Panc1 (cell line): Measurements from ENCODE around the gene TRAPPC5. TPM values are rescaled to one million over a fixed set of nuclear protein-coding genes. Genes with fewer than 3 reads are reported as not detected.

ENCODE experiments used
- ATAC-seq: fragments of 200-7000 bp; cut with Tn5 transposase; 2 replicates; pipeline ENCODE4 v1.9.1; 2020; ENCODE audit warnings: mild to moderate bottlenecking, moderate library complexity
- BruUV-seq: library from RNA; stranded (reverse); fragments of 400-500 nt; replicated peaks from 2 replicates; lab custom pipeline; 2021; lab: Mats Ljungman, UMichigan
- CTCF ChIA-PET: fragments of 300-600 bp; sonication (Branson Sonifier 250); formaldehyde crosslinking; loops from one replicate; lab custom pipeline; 2022; ENCODE audit warnings: antibody characterized with exemption; lab: Charles Lee
- POLR2A ChIA-PET: fragments of 300-600 bp; sonication (Branson Sonifier 250); formaldehyde crosslinking; loops from one replicate; lab custom pipeline; 2022; ENCODE audit warnings: antibody characterized with exemption; lab: Charles Lee
- DNase-seq: peaks from one replicate; pipeline ENCODE4 v3.0.0-alpha.2; 2010; ENCODE audit warnings: low read depth, low spot score
- H3K27ac ChIP-seq: 2 replicates; pipeline ENCODE4 v1.5.1; 2011; ENCODE audit warnings: mild to moderate bottlenecking, low read length, inconsistent platforms
- H3K27me3 ChIP-seq: fragments of 200-500 bp; sonication (Bioruptor generic); 2 replicates; pipeline ENCODE4 v1.6.0; 2014; ENCODE audit warnings: low read length, inconsistent platforms; ENCODE audit not compliant: control insufficient read depth, insufficient read depth
- H3K36me3 ChIP-seq: fragments of 200-500 bp; sonication (Bioruptor generic); 2 replicates; pipeline ENCODE4 v1.5.1; 2014; ENCODE audit warnings: inconsistent platforms, mild to moderate bottlenecking, low read length, moderate library complexity; ENCODE audit not compliant: control insufficient read depth, insufficient read depth
- H3K4me1 ChIP-seq: 2 replicates; pipeline ENCODE4 v1.5.1; 2011; ENCODE audit warnings: inconsistent platforms, mild to moderate bottlenecking, low read length, moderate library complexity; ENCODE audit not compliant: control insufficient read depth, insufficient read depth
- H3K4me3 ChIP-seq, 2 experiments: 2 replicates each; pipeline ENCODE4 v1.5.1; 2011 to 2012; ENCODE audit warnings: low read depth in 2 of 2, low read length in 2 of 2, mild to moderate bottlenecking in 2 of 2, inconsistent platforms in 1 of 2, moderate library complexity in 1 of 2
- H3K9me3 ChIP-seq: fragments of 200-500 bp; sonication (Bioruptor generic); 2 replicates; pipeline ENCODE4 v1.5.1; 2014; ENCODE audit warnings: low read depth, mild to moderate bottlenecking, inconsistent platforms, low read length, moderate library complexity; ENCODE audit not compliant: control insufficient read depth, insufficient read depth
- POLR2AphosphoS5 ChIP-seq: IDR thresholded peaks from 2 replicates; pipeline ENCODE4 v1.6.1; 2012; ENCODE audit warnings: mild to moderate bottlenecking, low read depth, low read length, moderate library complexity
- SIN3A ChIP-seq: IDR thresholded peaks from 2 replicates; pipeline ENCODE4 v1.6.1; 2012; ENCODE audit warnings: low read depth, mild to moderate bottlenecking, low read length, moderate library complexity, borderline replicate concordance; ENCODE audit not compliant: insufficient read depth
- TCF7L2 ChIP-seq: IDR thresholded peaks from 2 replicates; pipeline ENCODE4 v1.6.1; 2011; ENCODE audit warnings: mild to moderate bottlenecking, low read depth, low read length, inconsistent platforms
- in situ Hi-C: cut with HindIII; loops from 2 replicates; pipeline ENCODE4 v1.10.0; 2016; ENCODE audit warnings: low sequenced_read_pairs, low pct_unique_long_range_greater_than_20kb
- intact Hi-C: fragments of 100-400 bp; cut with micrococcal nuclease; formaldehyde crosslinking; loops from one replicate; pipeline ENCODE4 v1.10.0; 2022; ENCODE audit not compliant: unreplicated experiment
- total RNA-seq: library from RNA; stranded (reverse); gene quantifications from one replicate; pipeline ENCODE4 v1.2.1, GENCODE V29; 2021; ENCODE audit not compliant: unreplicated experiment
- TF ChIP-seq, protein P1 (sequence below), 2 experiments: IDR thresholded peaks; 2 replicates each; pipeline ENCODE4 v1.6.1; 2011 to 2012; ENCODE audit warnings: low read depth in 2 of 2, control low read depth in 1 of 2, low read length in 1 of 2, mild to moderate bottlenecking in 1 of 2, moderate library complexity in 1 of 2; ENCODE audit not compliant: insufficient read depth in 1 of 2
- TF ChIP-seq, protein P2 (sequence below): fragments of 450-650 bp; IDR thresholded peaks from 2 replicates; pipeline ENCODE4 v1.5.1; 2017; ENCODE audit warnings: mild to moderate bottlenecking

TRAPPC5 gene
- total RNA-seq, 1 experiment from 2014 or later: 101 TPM

DNA sequence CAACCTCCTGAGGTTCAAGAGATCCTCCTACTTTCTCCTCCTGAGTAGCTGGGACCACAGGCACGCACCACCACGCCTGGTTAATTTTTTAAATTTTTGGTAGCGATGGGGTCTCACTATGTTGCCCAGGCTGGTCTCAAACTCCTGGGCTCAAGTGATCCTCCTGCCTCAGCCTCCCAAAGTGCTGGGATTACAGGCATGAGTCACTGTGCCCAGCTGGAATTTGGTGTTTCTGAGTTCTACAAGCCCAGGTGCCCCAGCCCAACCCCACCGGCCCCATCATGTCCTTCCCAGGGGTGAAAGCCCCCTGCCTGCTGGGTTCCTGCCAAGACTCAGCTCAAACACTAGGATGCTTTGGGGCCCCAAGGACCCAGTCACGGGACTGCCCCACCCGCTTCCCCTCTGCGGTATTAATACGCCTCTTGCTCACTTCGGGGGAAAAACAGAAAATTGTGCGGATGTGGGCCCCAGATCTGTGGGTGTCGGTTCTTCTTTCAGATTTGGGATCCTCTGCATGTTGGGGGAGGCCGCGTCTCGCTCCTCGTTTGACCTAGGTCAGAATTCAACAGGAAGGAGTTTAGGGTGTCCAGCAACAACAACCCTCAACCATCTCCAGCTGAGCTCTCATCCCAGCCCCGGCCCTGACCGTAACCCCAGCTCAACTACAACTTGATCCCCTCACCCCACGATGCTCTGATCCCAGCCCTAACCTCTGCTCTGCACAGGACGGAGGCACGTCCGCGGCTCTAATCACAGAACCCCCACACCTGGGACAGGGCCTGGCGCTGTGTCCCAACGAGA is 25.0 kb downstream of the TRAPPC5 start:
- H3K9me3 ChIP-seq: no peaks in the 10 kb centered on the region
- H3K36me3 ChIP-seq: no peaks in the 10 kb centered on the region
- ChIA-PET POLR2A (no interaction called here), CTCF (no interaction called here)
- H3K27ac ChIP-seq: no peak overlapping the region
- no peaks in the 10 kb centered on the region for H3K27me3 ChIP-seq
- H3K4me3 ChIP-seq: no peak overlapping the region
- BruUV-seq: no TSS peak
- DNase-seq: no peak
- TF ChIP-seq POLR2AphosphoS5: no peak
- TF ChIP-seq TCF7L2: no peak
- TF ChIP-seq, protein P1, sequence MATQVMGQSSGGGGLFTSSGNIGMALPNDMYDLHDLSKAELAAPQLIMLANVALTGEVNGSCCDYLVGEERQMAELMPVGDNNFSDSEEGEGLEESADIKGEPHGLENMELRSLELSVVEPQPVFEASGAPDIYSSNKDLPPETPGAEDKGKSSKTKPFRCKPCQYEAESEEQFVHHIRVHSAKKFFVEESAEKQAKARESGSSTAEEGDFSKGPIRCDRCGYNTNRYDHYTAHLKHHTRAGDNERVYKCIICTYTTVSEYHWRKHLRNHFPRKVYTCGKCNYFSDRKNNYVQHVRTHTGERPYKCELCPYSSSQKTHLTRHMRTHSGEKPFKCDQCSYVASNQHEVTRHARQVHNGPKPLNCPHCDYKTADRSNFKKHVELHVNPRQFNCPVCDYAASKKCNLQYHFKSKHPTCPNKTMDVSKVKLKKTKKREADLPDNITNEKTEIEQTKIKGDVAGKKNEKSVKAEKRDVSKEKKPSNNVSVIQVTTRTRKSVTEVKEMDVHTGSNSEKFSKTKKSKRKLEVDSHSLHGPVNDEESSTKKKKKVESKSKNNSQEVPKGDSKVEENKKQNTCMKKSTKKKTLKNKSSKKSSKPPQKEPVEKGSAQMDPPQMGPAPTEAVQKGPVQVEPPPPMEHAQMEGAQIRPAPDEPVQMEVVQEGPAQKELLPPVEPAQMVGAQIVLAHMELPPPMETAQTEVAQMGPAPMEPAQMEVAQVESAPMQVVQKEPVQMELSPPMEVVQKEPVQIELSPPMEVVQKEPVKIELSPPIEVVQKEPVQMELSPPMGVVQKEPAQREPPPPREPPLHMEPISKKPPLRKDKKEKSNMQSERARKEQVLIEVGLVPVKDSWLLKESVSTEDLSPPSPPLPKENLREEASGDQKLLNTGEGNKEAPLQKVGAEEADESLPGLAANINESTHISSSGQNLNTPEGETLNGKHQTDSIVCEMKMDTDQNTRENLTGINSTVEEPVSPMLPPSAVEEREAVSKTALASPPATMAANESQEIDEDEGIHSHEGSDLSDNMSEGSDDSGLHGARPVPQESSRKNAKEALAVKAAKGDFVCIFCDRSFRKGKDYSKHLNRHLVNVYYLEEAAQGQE (IDR thresholded peaks at IDR 0.05; ENCODE audit: insufficient read depth in 1 of 2, low read depth in 2 of 2, low read length in 1 of 2): no peak
- TF ChIP-seq, protein P2, sequence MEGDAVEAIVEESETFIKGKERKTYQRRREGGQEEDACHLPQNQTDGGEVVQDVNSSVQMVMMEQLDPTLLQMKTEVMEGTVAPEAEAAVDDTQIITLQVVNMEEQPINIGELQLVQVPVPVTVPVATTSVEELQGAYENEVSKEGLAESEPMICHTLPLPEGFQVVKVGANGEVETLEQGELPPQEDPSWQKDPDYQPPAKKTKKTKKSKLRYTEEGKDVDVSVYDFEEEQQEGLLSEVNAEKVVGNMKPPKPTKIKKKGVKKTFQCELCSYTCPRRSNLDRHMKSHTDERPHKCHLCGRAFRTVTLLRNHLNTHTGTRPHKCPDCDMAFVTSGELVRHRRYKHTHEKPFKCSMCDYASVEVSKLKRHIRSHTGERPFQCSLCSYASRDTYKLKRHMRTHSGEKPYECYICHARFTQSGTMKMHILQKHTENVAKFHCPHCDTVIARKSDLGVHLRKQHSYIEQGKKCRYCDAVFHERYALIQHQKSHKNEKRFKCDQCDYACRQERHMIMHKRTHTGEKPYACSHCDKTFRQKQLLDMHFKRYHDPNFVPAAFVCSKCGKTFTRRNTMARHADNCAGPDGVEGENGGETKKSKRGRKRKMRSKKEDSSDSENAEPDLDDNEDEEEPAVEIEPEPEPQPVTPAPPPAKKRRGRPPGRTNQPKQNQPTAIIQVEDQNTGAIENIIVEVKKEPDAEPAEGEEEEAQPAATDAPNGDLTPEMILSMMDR: no peak
- TF ChIP-seq SIN3A: no peak
- no peaks in the 10 kb centered on the region for H3K4me1 ChIP-seq
- no peak for ATAC-seq
- in situ Hi-C loops (no loop called here), intact Hi-C loops (no loop called here)

DNA sequence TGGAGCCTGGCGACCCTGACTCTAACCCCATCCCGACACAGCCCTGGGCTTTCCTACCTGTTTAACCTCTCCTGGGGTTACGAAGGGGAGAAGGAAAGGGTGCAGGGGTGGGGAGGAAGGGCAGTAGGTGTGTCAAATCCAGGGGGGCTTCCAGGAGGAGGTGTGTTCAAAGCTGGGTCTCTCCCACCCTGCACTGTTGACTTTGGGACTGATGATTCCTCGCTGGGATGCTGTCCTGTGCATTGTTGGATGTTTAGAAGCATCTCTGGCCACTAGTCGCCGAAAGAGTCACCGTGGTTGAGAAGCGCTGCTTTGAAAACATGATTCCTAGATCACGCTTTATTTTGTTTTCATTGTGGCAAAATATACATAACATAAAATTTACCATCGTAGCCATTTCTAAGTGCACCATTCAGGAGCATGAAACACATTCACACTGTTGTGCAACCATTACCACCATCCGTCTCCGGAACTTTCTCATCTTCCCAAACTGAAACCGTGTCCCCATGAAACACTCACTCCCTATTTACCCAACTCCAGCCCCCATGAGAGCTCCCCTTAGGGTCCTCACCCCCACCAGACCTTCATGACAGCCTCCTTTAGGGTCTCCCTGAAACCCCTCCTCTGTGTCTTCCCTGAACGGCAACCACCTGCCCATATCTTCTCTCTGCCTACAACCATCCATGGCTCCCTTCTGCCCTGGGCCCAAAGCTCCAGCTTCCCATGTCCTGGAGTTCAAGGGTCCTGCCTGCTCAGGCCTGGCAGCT is 25.7 kb downstream of the TRAPPC5 start:
- Histone ChIP-seq H3K36me3 (no peaks in the 10 kb centered on the region), H3K4me1 (no peaks in the 10 kb centered on the region), H3K4me3 (no peak overlapping the region), H3K27me3 (no peaks in the 10 kb centered on the region), H3K27ac (no peak overlapping the region), H3K9me3 (no peaks in the 10 kb centered on the region)
- TF ChIP-seq, protein P1 (IDR thresholded peaks at IDR 0.05; ENCODE audit: insufficient read depth in 1 of 2, low read depth in 2 of 2, low read length in 1 of 2): no peak
- TF ChIP-seq, protein P2: no peak
- TF ChIP-seq POLR2AphosphoS5 (no peak), TCF7L2 (no peak), SIN3A (no peak)
- ATAC-seq: no peak
- in situ Hi-C loops (no loop called here), intact Hi-C loops (no loop called here)
- BruUV-seq: no TSS peak
- ChIA-PET CTCF (interaction anchor here (0.5 kb wide), 1 partner anchor 742 kb away, joined by 5 read pairs; no protein-coding TSS in a partner anchor), POLR2A (no interaction called here)
- no peak for DNase-seq
